GM12878 (cell line): ENCODE results near the gene FBF1. TPM values are rescaled to one million over a fixed set of nuclear protein-coding genes. Genes with fewer than 3 reads are reported as not detected.

Experiments used
- ATAC-seq: fragments of 200-7000 bp; cut with Tn5 transposase; 3 replicates; pipeline ENCODE4 v1.9.1; 2020; ENCODE audit warnings: mild to moderate bottlenecking, moderate library complexity
- BruUV-seq: library from RNA; stranded (reverse); fragments of 400-500 nt; replicated peaks from 2 replicates; lab custom pipeline; 2021; lab: Mats Ljungman, UMichigan
- CTCF ChIA-PET: fragments of 300-600 bp; sonication (Branson Sonifier 250); formaldehyde crosslinking; extraction: SDS; loops from one replicate; lab custom pipeline; 2021; ENCODE audit warnings: inconsistent platforms; lab: Yijun Ruan, JAX
- POLR2A ChIA-PET: fragments of 350-600 bp; formaldehyde crosslinking; extraction: SDS; loops from one replicate; lab custom pipeline; 2021; ENCODE audit warnings: inconsistent platforms; lab: Charles Lee
- RAD21 ChIA-PET: fragments of 300-600 bp; sonication (Branson Sonifier 250); formaldehyde crosslinking; loops from one replicate; lab custom pipeline; 2023; ENCODE audit warnings: antibody characterized with exemption; ENCODE audit not compliant: unreplicated experiment; lab: Charles Lee
- SMC1A ChIA-PET: fragments of 300-600 bp; sonication (Branson Sonifier 250); formaldehyde crosslinking; loops from one replicate; lab custom pipeline; 2023; ENCODE audit not compliant: unreplicated experiment, uncharacterized antibody; lab: Charles Lee
- DNase-seq: peaks from one replicate; pipeline ENCODE4 v3.0.0-alpha.2; 2011; ENCODE audit warnings: low read depth, low spot score
- FAIRE-seq: peaks from 3 replicates; lab custom pipeline; 2011; peaks lifted over from hg19 to GRCh38; lab: Jason Lieb, UNC
- H2AFZ ChIP-seq: 2 replicates; pipeline ENCODE4 v1.6.0; 2011; ENCODE audit warnings: low read depth, low read length, control low read depth; ENCODE audit not compliant: control insufficient read depth
- H3K27ac ChIP-seq: 2 replicates; pipeline ENCODE4 v1.5.1; 2011; ENCODE audit warnings: control low read depth; ENCODE audit not compliant: control insufficient read depth, insufficient read depth
- H3K27me3 ChIP-seq, 2 experiments: replicated peaks in 1 of 2; 2 replicates each; pipeline versions ENCODE4 v1.6.0 to v1.6.1; 2011; ENCODE audit warnings: low read length in 1 of 2; ENCODE audit not compliant: control insufficient read depth in 2 of 2, insufficient read depth in 2 of 2
- H3K36me3 ChIP-seq, 2 experiments: 2 replicates each; pipeline ENCODE4 v1.5.1; 2011; ENCODE audit warnings: low read length in 1 of 2; ENCODE audit not compliant: control insufficient read depth in 2 of 2, insufficient read depth in 2 of 2
- H3K4me1 ChIP-seq: 2 replicates; pipeline ENCODE4 v1.6.1; 2011; ENCODE audit warnings: mild to moderate bottlenecking, low read length, moderate library complexity, mixed read lengths; ENCODE audit not compliant: control insufficient read depth, insufficient read depth
- H3K4me2 ChIP-seq: 2 replicates; pipeline ENCODE4 v1.6.0; 2011; ENCODE audit warnings: control low read depth; ENCODE audit not compliant: control insufficient read depth, insufficient read depth
- H3K4me3 ChIP-seq: fragments of 200-600 bp; sonication (generic); 2 replicates; pipeline ENCODE4 v1.5.1; 2016
- H3K79me2 ChIP-seq: 2 replicates; pipeline ENCODE4 v1.6.0; 2011; ENCODE audit warnings: low read length; ENCODE audit not compliant: control insufficient read depth, insufficient read depth
- H3K9ac ChIP-seq: 2 replicates; pipeline ENCODE4 v1.8.0; 2011; ENCODE audit warnings: low read length, control low read depth, mixed read lengths; ENCODE audit not compliant: control insufficient read depth, insufficient read depth
- H3K9me3 ChIP-seq: replicated peaks from 3 replicates; pipeline ENCODE4 v1.5.1; 2011; ENCODE audit warnings: mild to moderate bottlenecking, low read length; ENCODE audit not compliant: control insufficient read depth, insufficient read depth
- H4K20me1 ChIP-seq: 2 replicates; pipeline ENCODE4 v1.6.0; 2011; ENCODE audit not compliant: control insufficient read depth, insufficient read depth
- IKZF2 ChIP-seq, 2 experiments: fragments of 450-650 bp; IDR thresholded peaks; 2 replicates each; pipeline ENCODE4 v1.6.1; 2017; ENCODE audit warnings: mild to moderate bottlenecking in 2 of 2, moderate library complexity in 2 of 2
- MEF2B ChIP-seq: fragments of 450-650 bp; IDR thresholded peaks from 2 replicates; pipeline ENCODE4 v1.6.1; 2018; ENCODE audit warnings: mild to moderate bottlenecking, moderate library complexity; ENCODE audit not compliant: partially characterized antibody, poor library complexity, severe bottlenecking
- PAX8 ChIP-seq: fragments of 450-650 bp; IDR thresholded peaks from 2 replicates; pipeline ENCODE4 v1.6.1; 2017; ENCODE audit warnings: mild to moderate bottlenecking, moderate library complexity
- SMC3 ChIP-seq: IDR thresholded peaks from 2 replicates; pipeline ENCODE4 v1.6.1; 2011; ENCODE audit warnings: low read length, improper control_type of control experiment, borderline replicate concordance
- ZNF384 ChIP-seq: IDR thresholded peaks from 2 replicates; pipeline ENCODE4 v1.6.1; 2012; ENCODE audit warnings: low read depth, mild to moderate bottlenecking, low read length, improper control_type of control experiment, borderline replicate concordance
- WGBS: methylation state at CpG from one replicate; pipeline ENCODE4 v1.1.6; 2016; ENCODE audit warnings: low lambda C conversion rate; ENCODE audit not compliant: insufficient replicate concordance, insufficient coverage; ENCODE audit errors: missing lambda C conversion rate; 5-methylcytosine and 5-hydroxymethylcytosine counted together
- in situ Hi-C: fragments of 300-500 bp; cut with MboI; formaldehyde crosslinking; loops from 9 replicates; pipeline ENCODE4 v1.14.3; 2018; ENCODE audit warnings: mixed read lengths
- intact Hi-C: fragments of 100-400 bp; cut with micrococcal nuclease; formaldehyde crosslinking; loops from one replicate; pipeline ENCODE4 v1.14.2; 2022; ENCODE audit not compliant: unreplicated experiment
- polyA plus RNA-seq, 11 experiments: library from polyadenylated mRNA; depleted of rRNA in 4 of 11; unstranded in 6 of 11; stranded (reverse) in 5 of 11; fragments of >200 nt; fragmentation: Nextera tagmentation in 4 of 11; fragmentation: Illumina TruSeq in 1 of 11; extraction: Ambion mirVana in 4 of 11; extraction: Trizol in 1 of 11; gene quantifications; 1 replicate in 1 of 11; 2 replicates in 10 of 11; pipeline versions ENCODE4 v1.2.1 to v1.2.3, GENCODE V29; 2011 to 2016; ENCODE audit warnings: inconsistent platforms in 2 of 11, missing spikeins in 2 of 11, low read depth in 1 of 11
- total RNA-seq, 4 experiments: library from RNA; depleted of rRNA in 3 of 4; stranded (reverse); fragments of >200 nt in 3 of 4; fragmentation: Illumina TruSeq in 1 of 4; extraction: Trizol in 1 of 4; gene quantifications; 2 replicates each; pipeline versions ENCODE4 v1.2.1 to v1.2.3, GENCODE V29; 2013 to 2021

Gene FBF1
- total and polyA plus RNA-seq, 10 of the 15 experiments (the other 5 are each of a cell fraction or from before 2014, with no cell fraction given), result 0.29 to 15.0 (median 7.0) TPM

- no peaks in the 10 kb centered on the region for H3K36me3 ChIP-seq
- 51% methylated on average over 6 of the region's 6 CpGs for WGBS
- ChIA-PET SMC1A (interaction anchor here (1.2 kb wide), 2 partner anchors 19 to 22 kb away, joined by 4 to 6 read pairs; no protein-coding TSS in a partner anchor), POLR2A (interaction anchor here (0.7 to 1.9 kb wide), 4 partner anchors 8 to 22 kb away, joined by 3 to 6 read pairs (median 3); no protein-coding TSS in a partner anchor), CTCF (interaction anchor here (0.9 kb wide), 1 partner anchor 16 kb away, joined by 6 read pairs; the partner anchor contains the start of gene CDK3), RAD21 (no interaction called here)
- H3K4me3 ChIP-seq, result no peak overlapping the region
- H2AFZ ChIP-seq, result no peak overlapping the region
- no peak overlapping the region for H3K9ac ChIP-seq
- ATAC-seq (no peak), DNase-seq (no peak), FAIRE-seq (no peak)
- in situ Hi-C loops, result no loop called here
- intact Hi-C loops, result no loop called here
- H3K27me3 ChIP-seq, result no peaks in the 10 kb centered on the region
- no peak for TF ChIP-seq PAX8
- TF ChIP-seq ZNF384, result no peak
- no peak for TF ChIP-seq MEF2B
- TF ChIP-seq SMC3, result no peak
- H3K9me3 ChIP-seq, result no peaks in the 10 kb centered on the region
- peaks cover 6% of the 10 kb centered on the region for H3K4me1 ChIP-seq
- peaks cover 16% of the 10 kb centered on the region for H3K79me2 ChIP-seq
- no peak overlapping the region for H3K4me2 ChIP-seq
- no peaks in the 10 kb centered on the region for H4K20me1 ChIP-seq
- no peak overlapping the region for H3K27ac ChIP-seq
- no TSS peak for BruUV-seq
Observed at GRCh38 chr17:75983501-75984181, 42.8 kb upstream of the FBF1 start.

GRCh38 chr17:75981019-75981615 is 40.3 kb upstream of the FBF1 start:
- peaks cover 6% of the 10 kb centered on the region for H3K4me1 ChIP-seq
- H3K79me2 ChIP-seq, result peaks cover 20% of the 10 kb centered on the region
- H3K27me3 ChIP-seq, result no peaks in the 10 kb centered on the region
- no peaks in the 10 kb centered on the region for H4K20me1 ChIP-seq
- TF ChIP-seq IKZF2 (IDR thresholded peaks at IDR 0.05), result no peak
- intact Hi-C loops, result no loop called here
- H2AFZ ChIP-seq, result no peak overlapping the region
- BruUV-seq, result no TSS peak
- WGBS, result 96% methylated on average over 7 of the region's 7 CpGs
- no peak overlapping the region; the same call in 1 of the 2 replicates for H3K9ac ChIP-seq
- SMC1A ChIA-PET, result interaction anchor here (0.6 to 2.1 kb wide), 6 partner anchors 9 to 116 kb away, joined by 3 to 10 read pairs (median 4); no protein-coding TSS in a partner anchor
- no peaks in the 10 kb centered on the region for H3K9me3 ChIP-seq
- no peak for ATAC-seq
- DNase-seq, result no peak
- FAIRE-seq, result no peak
- H3K27ac ChIP-seq, result 0 out of 2 replicates have a peak overlapping the region, but pooled peaks have one; percentile 18
- in situ Hi-C loops, result no loop called here
- RAD21 ChIA-PET, result interaction anchor here (1.4 kb wide), 1 partner anchor 11 kb away, joined by 10 read pairs; no protein-coding TSS in a partner anchor
- POLR2A ChIA-PET, result interaction anchor here (0.7 to 2.9 kb wide), 5 partner anchors 9 to 104 kb away, joined by 3 to 24 read pairs (median 7); no protein-coding TSS in a partner anchor
- CTCF ChIA-PET, result interaction anchor here (0.6 to 1.4 kb wide), 8 partner anchors 10 to 333 kb away, joined by 3 to 7 read pairs (median 4); partner anchors contain the start of gene CDK3
- no peak overlapping the region for H3K4me2 ChIP-seq
- H3K4me3 ChIP-seq, result no peak overlapping the region; the same call in 1 of the 2 replicates
- H3K36me3 ChIP-seq, result no peaks in the 10 kb centered on the region
